ENCODE results near the gene TBC1D2B.

Gene TBC1D2B

GRCh38 chr15:78101423-78102105 lies 24.1 kb upstream of the TBC1D2B start:
- no peak overlapping the region for H3K4me3 ChIP-seq (ENCODE audit: low read depth, low read length)
- POLR2A ChIA-PET, result no interaction called here
- CTCF ChIA-PET, result interaction anchor here (0.6 to 3.5 kb wide), 6 partner anchors 10 to 139 kb away, joined by 3 to 19 read pairs (median 4); no protein-coding TSS in a partner anchor

GRCh38 chr15:78100886-78101285 lies 23.4 kb upstream of the TBC1D2B start:
- CTCF ChIA-PET, result interaction anchor here (0.8 to 3.5 kb wide), 3 partner anchors 95 to 140 kb away, joined by 4 to 19 read pairs (median 5); no protein-coding TSS in a partner anchor
- no peaks in the 10 kb centered on the region for H3K9me3 ChIP-seq (ENCODE audit: control insufficient read depth, insufficient read depth, low read depth, low read length)
- no peaks in the 10 kb centered on the region for H3K4me1 ChIP-seq (ENCODE audit: control insufficient read depth, insufficient read depth, low read length)
- TF ChIP-seq ZNF121 (tag by site-specific recombination; IDR thresholded peaks at IDR 0.05) (no peak), ZNF621 (tag by site-specific recombination; IDR thresholded peaks at IDR 0.05) (no peak), ZEB2 (tag by site-specific recombination; IDR thresholded peaks at IDR 0.05) (no peak), ZNF561 (tag by site-specific recombination; IDR thresholded peaks at IDR 0.05; ENCODE audit: borderline replicate concordance) (no peak), ZBTB44 (tag by site-specific recombination; IDR thresholded peaks at IDR 0.05) (no peak)
- peaks cover 0 to 4% of the 10 kb centered on the region in 2 experiments; a peak in 1 of 3 replicates for H3K36me3 ChIP-seq (ENCODE audit: control insufficient read depth in 2 of 2, insufficient read depth in 1 of 2, low read length in 2 of 2)
- H3K4me3 ChIP-seq (ENCODE audit: low read depth, low read length), result no peak overlapping the region
- POLR2A ChIA-PET, result no interaction called here
- H3K27ac ChIP-seq (ENCODE audit: extremely low read depth, low read depth, low read length), result no peak overlapping the region

More at GRCh38 chr15:78101423-78102105, 24.1 kb upstream of the TBC1D2B start:
- Histone ChIP-seq H3K9me3 (ENCODE audit: control insufficient read depth, insufficient read depth, low read depth, low read length) (no peaks in the 10 kb centered on the region), H3K27ac (ENCODE audit: extremely low read depth, low read depth, low read length) (no peak overlapping the region), H3K4me1 (ENCODE audit: control insufficient read depth, insufficient read depth, low read length) (no peaks in the 10 kb centered on the region), H3K36me3 (ENCODE audit: control insufficient read depth in 2 of 2, insufficient read depth in 1 of 2, low read length in 2 of 2) (peaks cover 0 to 4% of the 10 kb centered on the region in 2 experiments; a peak in 1 of 3 replicates)
- TF ChIP-seq ZNF214 (tag by site-specific recombination; IDR thresholded peaks at IDR 0.05; ENCODE audit: borderline replicate concordance) (no peak), BCL11A (tag by site-specific recombination; IDR thresholded peaks at IDR 0.05; ENCODE audit: low read depth) (no peak), ZNF404 (tag by site-specific recombination; IDR thresholded peaks at IDR 0.05) (no peak), ZNF155 (tag by site-specific recombination; IDR thresholded peaks at IDR 0.05) (no peak), GLIS2 (tag by site-specific recombination; IDR thresholded peaks at IDR 0.05) (no peak), KLF7 (tag by site-specific recombination; IDR thresholded peaks at IDR 0.05; ENCODE audit: borderline replicate concordance) (no peak), HOXC10 (CRISPR knock-in tag; IDR thresholded peaks at IDR 0.05) (no peak), ZNF660 (tag by site-specific recombination; IDR thresholded peaks at IDR 0.05) (no peak), ZNF521 (tag by site-specific recombination; IDR thresholded peaks at IDR 0.05) (no peak), ZNF473 (tag by site-specific recombination; IDR thresholded peaks at IDR 0.05) (no peak), ZNF670 (tag by site-specific recombination; IDR thresholded peaks at IDR 0.05; ENCODE audit: low read depth) (no peak), ZNF24 (tag by site-specific recombination; IDR thresholded peaks at IDR 0.05) (no peak), ZNF362 (tag by site-specific recombination; IDR thresholded peaks at IDR 0.05) (no peak), ZNF19 (tag by site-specific recombination; IDR thresholded peaks at IDR 0.05; ENCODE audit: low read depth) (no peak), ZNF121 (tag by site-specific recombination; IDR thresholded peaks at IDR 0.05) (no peak), ZNF341 (tag by site-specific recombination; IDR thresholded peaks at IDR 0.05; ENCODE audit: low read depth) (no peak), ZNF561 (tag by site-specific recombination; IDR thresholded peaks at IDR 0.05; ENCODE audit: borderline replicate concordance) (no peak)

Data from HEK293 (cell line).